KOPT-K1 (cell line): Measurements from ENCODE around the gene CAPZB.

Experiments
- H3K27ac ChIP-seq: fragments of 200-600 bp; sonication (generic); 2 replicates; pipeline ENCODE4 v1.5.1; 2016; ENCODE audit warnings: antibody characterized with exemption, mild to moderate bottlenecking, low read depth, low read length; ENCODE audit not compliant: poor library complexity, severe bottlenecking
- H3K36me3 ChIP-seq: fragments of 200-600 bp; sonication (generic); 2 replicates; pipeline ENCODE4 v1.5.1; 2017; ENCODE audit warnings: antibody characterized with exemption, mild to moderate bottlenecking, low read length, moderate library complexity; ENCODE audit not compliant: insufficient read depth
- H3K9me3 ChIP-seq: fragments of 200-600 bp; sonication (generic); 2 replicates; pipeline ENCODE4 v1.5.1; 2017; ENCODE audit warnings: antibody characterized with exemption, low read length, mild to moderate bottlenecking; ENCODE audit not compliant: insufficient read depth, poor library complexity, severe bottlenecking

CAPZB gene

GRCh38 chr1:19327301-19327700 is 158.0 kb downstream of the CAPZB start:
- no peak overlapping the region for H3K27ac ChIP-seq
- no peaks in the 10 kb centered on the region for H3K9me3 ChIP-seq
- H3K36me3 ChIP-seq = no peaks in the 10 kb centered on the region

DNA sequence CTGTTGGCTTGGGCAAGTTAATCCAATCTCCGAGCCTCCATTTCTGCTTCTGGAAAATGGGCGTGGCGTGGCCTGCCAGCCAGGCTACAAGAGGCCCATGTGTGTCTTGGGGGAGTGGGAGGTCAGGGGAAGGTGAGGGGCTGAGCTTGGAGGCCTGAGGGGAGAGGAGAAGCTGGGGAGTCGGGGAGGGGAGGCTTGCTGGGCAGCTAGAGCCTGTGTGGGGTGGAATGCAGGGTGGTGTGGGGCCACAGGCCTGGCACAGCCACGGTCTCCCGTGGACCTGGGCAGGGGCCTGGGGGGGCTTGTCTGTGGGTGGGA is 158.6 kb downstream of the CAPZB start:
- H3K27ac ChIP-seq = no peak overlapping the region
- H3K9me3 ChIP-seq = no peaks in the 10 kb centered on the region
- no peaks in the 10 kb centered on the region for H3K36me3 ChIP-seq

- Histone ChIP-seq H3K36me3 (no peaks in the 10 kb centered on the region), H3K27ac (no peak overlapping the region), H3K9me3 (no peaks in the 10 kb centered on the region)
Observed at GRCh38 chr1:19325958-19326747, 159.2 kb downstream of the CAPZB start.

DNA sequence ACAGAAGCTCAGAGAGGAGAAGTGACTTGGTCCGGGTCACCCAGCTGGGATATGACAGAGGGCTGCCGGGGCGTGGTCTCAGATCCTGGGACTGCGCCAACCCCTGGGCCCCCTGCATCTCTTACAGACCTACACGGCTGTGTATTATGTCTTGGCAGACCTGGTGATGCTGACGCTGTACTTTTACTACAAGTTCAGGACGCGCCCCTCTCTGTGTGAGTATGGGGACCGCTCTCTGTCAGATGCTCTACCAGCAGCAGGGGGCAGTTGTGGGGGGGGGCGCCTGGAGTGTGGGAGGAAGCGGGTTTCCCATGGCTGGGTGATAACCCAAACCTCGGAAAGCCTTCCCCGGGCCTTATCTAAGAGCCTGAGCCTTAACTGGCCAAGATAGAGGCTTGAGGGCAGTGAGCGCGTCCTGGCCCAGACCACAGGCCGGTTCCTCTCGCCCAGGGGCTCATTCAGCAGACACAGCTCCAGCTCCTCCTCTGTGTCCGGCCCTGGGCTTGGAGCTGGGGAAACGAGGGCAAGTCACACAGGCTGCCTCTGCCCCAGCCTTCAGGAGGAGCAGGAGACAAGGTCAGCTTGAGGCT is 159.9 kb downstream of the CAPZB start:
- no peak overlapping the region for H3K27ac ChIP-seq
- no peaks in the 10 kb centered on the region for H3K36me3 ChIP-seq
- no peaks in the 10 kb centered on the region for H3K9me3 ChIP-seq

GRCh38 chr1:19324665-19324990 is 160.7 kb downstream of the CAPZB start:
- no peaks in the 10 kb centered on the region for H3K9me3 ChIP-seq
- H3K36me3 ChIP-seq = no peaks in the 10 kb centered on the region
- no peak overlapping the region for H3K27ac ChIP-seq

DNA sequence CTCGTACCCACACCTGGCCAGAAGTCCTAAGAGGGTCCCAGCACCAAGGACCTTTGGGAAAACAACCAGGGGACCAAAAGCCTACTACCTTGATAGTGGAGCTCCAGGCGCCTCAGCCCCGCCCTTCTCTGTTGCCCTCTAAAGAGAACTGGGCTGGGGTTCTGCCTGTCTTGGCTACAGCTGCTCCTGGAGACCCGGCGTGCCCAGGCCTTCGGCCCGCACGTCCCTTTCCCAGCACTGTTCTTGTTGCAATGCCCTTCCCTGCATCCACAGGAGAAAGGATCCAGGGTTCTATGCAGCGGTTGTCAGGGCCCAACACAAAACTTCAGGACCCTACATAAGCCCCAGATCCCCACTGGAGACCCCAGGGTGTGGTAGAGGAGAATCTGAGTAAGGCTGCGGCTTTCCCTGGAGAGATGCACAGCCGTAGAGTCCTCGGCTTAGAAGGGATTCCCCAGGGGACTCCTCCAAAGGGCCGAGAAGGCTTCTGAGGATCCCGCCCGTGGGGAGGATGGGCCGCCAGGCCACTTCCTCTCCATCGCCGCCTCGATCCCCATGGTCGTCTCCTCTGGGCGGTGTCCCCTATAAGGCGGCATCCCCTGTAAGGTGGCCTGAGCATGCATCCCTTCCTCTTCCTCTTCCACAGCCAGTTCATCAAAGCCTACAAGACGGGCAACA is 161.2 kb downstream of the CAPZB start:
- no peaks in the 10 kb centered on the region for H3K9me3 ChIP-seq
- no peaks in the 10 kb centered on the region for H3K36me3 ChIP-seq
- no peak overlapping the region for H3K27ac ChIP-seq

- no peaks in the 10 kb centered on the region for H3K9me3 ChIP-seq
- no peaks in the 10 kb centered on the region for H3K36me3 ChIP-seq
- no peak overlapping the region for H3K27ac ChIP-seq
Observed at GRCh38 chr1:19322481-19322880, 162.9 kb downstream of the CAPZB start.

- Histone ChIP-seq H3K9me3 (no peaks in the 10 kb centered on the region), H3K27ac (no peak overlapping the region), H3K36me3 (no peaks in the 10 kb centered on the region)
Observed at GRCh38 chr1:19321071-19321470, 164.3 kb downstream of the CAPZB start.

DNA sequence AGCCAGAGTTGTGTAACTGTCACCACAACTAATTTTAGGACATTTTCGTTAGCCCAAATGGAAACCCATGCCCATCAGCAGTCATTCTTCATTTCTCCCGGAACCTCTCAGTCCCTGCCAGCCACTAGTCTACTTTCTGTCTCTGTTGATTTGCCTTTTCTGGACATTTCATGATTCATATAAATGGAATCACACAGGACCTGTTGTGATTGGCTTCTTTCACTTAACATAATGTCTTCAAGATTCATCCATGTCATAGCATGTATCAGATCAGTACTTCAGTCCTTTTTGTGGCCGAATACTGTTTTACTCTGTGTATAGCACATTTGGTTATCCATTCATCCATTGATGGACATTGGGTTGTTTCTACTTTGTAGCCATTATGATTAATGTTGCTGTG is 166.1 kb downstream of the CAPZB start:
- no peak overlapping the region for H3K27ac ChIP-seq
- H3K9me3 ChIP-seq = no peaks in the 10 kb centered on the region
- H3K36me3 ChIP-seq = no peaks in the 10 kb centered on the region

DNA sequence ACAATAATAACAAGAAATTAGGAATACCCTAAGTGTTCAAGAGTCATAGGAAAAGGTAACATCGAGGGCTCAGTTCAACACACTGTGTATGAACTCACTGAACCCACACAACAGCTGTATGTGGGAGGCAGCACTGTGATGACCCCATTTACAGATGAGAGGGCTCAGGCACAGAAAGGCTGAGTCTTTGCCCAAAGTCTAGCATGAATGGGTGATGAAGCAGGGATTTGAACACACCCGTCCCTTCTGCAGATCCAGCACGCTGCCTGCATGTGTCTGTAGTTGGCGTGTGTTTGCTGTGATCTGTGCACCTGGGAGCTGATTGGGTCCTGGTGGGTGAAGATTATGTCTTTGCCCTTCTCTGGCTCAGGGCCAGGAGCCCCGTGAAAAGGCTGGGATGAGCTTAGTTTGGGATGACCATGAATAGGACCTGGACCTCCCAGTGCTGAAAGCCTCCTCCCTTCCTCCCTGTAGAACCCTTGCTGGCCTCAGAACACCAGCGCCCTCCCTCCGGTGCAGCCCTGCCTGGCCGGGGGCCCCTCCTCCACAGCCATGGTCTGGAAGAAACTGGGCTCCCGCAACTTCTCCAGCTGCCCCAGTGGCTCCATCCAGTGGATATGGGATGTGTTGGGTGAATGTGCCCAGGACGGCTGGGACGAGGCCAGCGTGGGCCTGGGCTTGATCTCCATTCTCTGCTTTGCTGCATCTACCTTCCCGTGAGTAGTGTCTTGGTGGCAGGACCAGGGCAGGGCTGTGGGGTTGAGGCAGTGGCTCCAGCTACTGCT is 168.0 kb downstream of the CAPZB start:
- H3K27ac ChIP-seq = no peak overlapping the region
- H3K36me3 ChIP-seq = no peaks in the 10 kb centered on the region
- no peaks in the 10 kb centered on the region for H3K9me3 ChIP-seq

GRCh38 chr1:19315378-19316198 is 169.8 kb downstream of the CAPZB start:
- no peak overlapping the region for H3K27ac ChIP-seq
- no peaks in the 10 kb centered on the region for H3K9me3 ChIP-seq
- no peaks in the 10 kb centered on the region for H3K36me3 ChIP-seq

DNA sequence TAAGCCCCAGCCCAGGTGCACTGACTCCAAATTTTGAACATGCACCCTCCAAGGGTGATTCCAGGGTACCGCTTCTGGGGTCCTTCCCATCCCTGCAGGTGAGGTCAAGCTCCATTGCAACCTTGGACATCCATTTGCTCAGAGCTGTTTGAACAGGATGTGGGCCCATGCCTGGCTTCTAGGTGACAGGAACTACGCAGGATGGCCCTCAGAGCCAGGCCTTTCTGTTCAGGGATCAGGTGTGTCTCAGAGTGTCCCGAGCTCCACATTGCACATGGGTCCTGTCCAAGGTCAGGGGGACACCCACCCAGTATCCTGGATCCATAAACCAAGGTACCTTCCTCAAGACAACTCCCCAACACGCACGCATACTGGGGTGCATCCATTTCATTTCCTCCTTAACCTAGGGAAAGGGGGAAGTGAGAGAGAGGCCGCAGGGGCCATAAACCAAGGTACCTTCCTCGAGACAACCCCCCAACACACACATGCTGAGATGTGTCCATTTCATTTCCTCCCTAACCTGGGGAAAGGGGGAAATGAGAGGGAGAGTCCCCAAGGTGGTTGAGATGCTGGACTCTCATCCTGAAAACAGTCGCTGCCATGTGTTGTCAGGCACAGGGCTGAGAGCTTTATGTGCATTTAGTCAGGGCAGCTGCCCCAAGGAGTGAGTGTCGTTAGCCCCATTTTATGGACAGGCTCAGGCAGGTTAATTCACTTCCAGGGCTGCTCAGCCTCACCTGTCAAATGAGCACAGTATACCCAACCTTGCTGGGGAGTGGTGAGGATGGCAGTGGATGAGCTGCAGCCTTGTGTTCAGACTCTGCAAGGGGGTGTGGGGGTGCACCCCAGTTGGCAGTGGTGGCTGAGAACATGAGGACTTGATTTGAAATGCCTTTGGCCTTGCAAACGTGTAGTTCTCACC is 171.1 kb downstream of the CAPZB start:
- Histone ChIP-seq H3K36me3 (peaks cover 2% of the 10 kb centered on the region; the same call in 1 of the 2 replicates), H3K27ac (no peak overlapping the region), H3K9me3 (no peaks in the 10 kb centered on the region)

DNA sequence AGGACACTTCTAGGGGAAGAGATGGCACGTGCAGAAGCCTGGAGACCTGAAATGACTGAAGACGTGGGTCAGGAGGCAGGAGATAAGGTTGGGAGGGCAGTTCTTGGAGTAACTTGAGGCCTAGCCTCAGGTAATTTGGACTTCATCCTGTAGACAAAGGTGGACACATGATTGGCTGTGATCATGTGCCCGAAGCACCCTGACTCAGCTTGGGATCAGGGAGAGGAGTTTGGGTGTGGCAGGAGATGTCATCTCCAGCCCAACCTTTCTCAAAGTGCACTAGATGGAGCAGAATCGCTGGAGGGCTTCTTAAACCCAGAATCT is 171.7 kb downstream of the CAPZB start:
- Histone ChIP-seq H3K36me3 (peaks cover 8% of the 10 kb centered on the region; the same call in 1 of the 2 replicates), H3K9me3 (no peaks in the 10 kb centered on the region), H3K27ac (no peak overlapping the region)
